ENCODE results near the gene LRRC1.
A peak's percentile ranks its signal among the peaks of the same experiment; 100 is the strongest.

The LRRC1 gene

DNA sequence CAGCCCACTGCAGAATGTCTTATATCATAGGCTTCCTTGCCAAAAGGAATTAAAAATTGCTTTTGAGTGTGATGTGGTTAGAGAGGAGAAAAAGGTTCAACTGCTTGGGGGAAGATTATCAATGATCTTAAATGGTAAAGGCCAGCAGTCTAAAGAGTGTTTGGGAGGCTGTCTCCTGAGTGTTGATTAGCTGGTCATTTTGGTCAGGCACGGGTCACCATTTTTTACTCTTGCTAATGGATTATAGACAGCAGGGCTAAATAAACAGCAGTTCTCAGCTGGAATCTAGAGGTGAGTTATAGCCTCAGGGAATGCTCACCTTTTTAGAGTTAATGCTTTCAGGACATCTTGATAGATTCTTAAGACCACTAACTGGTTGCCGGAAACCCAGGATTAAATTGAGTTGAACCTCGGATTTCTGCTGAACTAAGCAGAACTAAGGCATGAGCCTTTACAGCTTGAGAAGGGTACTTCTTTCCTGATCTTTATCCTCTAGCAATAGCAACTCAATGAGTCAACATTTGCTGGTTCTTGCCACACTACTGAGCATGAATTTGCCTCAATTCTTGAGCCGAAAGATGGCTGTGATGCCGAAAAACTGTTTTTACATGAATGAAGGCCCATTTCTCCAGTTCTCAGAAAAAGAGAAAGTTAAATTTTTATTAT, 120.4 kb downstream of the LRRC1 start:
- no peak overlapping the region for H3K9ac ChIP-seq
- no peak for TF ChIP-seq Cebpa-rat (IDR thresholded peaks at IDR 0.05)
- peaks cover 57% of the 10 kb centered on the region for H3K4me1 ChIP-seq
- peaks cover 12% of the 10 kb centered on the region for H3K36me3 ChIP-seq
- H3K4me2 ChIP-seq: no peak overlapping the region
- H3K27me3 ChIP-seq: no peaks in the 10 kb centered on the region
- H3K4me3 ChIP-seq: no peak overlapping the region
- H3K9me3 ChIP-seq: no peaks in the 10 kb centered on the region
- no peaks in the 10 kb centered on the region for H4K20me1 ChIP-seq
- H3K27ac ChIP-seq: no peak overlapping the region

DNA sequence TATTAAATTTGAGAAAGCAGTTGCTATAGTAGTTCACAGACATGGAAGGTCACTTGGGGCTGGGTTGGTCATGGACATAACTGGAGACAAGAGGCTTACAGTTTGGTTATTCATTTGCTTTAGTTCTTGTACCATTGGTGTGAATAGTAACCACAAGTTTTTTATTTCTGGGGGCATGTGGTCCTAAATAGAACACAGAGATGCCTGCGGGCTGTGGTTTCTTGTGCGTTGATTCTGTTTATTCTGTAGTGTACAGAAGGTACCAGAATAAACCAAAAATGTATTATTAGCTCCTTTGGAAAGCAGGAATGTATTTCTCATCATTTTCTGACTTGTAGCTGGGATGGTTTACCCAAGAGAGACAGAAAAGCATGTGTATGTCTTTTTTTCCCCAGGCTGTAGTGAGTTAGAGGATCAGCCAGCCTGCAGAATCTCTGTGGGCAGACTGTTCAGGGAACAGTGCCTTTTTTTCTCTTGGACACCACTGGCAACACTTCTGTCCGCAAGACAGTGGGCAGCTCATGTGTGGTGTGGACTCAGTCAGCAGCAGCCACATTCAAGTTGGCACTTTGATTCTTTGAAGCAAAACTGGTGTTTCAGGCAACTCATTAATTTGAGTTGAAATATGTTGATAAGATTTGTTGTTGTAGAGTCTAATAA, 122.1 kb downstream of the LRRC1 start:
- Histone ChIP-seq H3K36me3 (peaks cover 27% of the 10 kb centered on the region), H3K4me1 (peaks cover 67% of the 10 kb centered on the region), H3K27ac (peak overlapping the region; percentile 47; the same call in 1 of the 2 replicates), H3K9ac (peak overlapping the region; percentile 44; the same call in 1 of the 2 replicates), H3K4me2 (peak overlapping the region; percentile 82), H3K9me3 (no peaks in the 10 kb centered on the region), H3K4me3 (no peak overlapping the region), H4K20me1 (no peaks in the 10 kb centered on the region), H3K27me3 (no peaks in the 10 kb centered on the region)
- TF ChIP-seq Cebpa-rat (IDR thresholded peaks at IDR 0.05): no peak

DNA sequence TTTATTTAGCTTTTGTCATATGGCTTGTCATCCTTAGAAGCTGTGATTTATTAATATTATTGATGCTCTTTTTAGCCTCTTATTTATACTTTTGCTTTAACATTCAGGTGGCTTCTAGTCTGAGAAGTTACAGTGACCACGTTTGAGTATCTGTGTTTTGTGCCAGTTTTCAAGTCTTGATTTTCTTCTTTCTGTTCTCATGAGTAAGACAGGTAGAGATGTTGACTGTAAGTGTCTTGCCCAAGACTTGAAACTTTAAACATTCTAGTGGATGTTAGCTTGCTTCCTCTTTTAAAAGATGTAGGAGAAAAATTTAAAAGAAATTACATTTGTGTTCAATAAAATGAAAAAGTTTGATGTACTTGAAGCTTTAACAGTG, 122.6 kb downstream of the LRRC1 start:
- Histone ChIP-seq H4K20me1 (no peaks in the 10 kb centered on the region), H3K9me3 (peaks cover under 1% of the 10 kb centered on the region; the same call in 1 of the 2 replicates), H3K27ac (peak overlapping the region; percentile 47; the same call in 1 of the 2 replicates), H3K4me2 (peak overlapping the region; percentile 82), H3K4me1 (peaks cover 67% of the 10 kb centered on the region), H3K36me3 (peaks cover 29% of the 10 kb centered on the region), H3K9ac (peak overlapping the region; percentile 44; the same call in 1 of the 2 replicates), H3K27me3 (no peaks in the 10 kb centered on the region), H3K4me3 (no peak overlapping the region)
- TF ChIP-seq Cebpa-rat (IDR thresholded peaks at IDR 0.05): no peak

DNA sequence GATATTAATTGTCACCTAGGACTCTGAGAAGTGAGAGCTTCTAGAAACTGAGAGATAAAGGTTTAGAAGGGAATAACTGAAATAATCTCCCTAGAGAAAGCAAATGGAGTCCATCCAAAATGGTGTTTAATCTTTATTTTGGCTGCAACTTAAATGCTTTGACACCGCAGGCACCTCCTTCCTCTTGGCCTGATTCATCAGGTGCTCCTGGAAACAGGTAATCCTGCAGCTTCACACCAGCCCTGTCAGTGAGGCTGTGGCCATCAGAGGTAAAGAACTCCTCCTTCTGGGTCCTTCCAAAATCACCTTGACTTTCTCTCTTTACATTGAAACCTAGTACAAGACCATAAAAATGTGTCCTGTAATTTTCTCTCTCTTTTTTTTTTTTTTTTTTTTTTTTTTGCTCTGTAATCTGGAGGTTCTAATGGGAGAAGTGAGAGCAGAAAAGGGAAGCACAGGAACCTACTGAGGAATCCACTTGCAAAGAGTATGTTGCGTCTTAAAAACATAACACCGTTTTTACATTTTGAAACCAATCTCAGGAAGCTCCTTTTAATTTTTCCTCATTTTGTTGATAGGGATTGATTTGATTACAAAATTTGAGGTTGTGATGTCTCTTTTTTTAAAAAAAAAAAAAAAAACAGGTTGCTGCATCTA, 124.2 kb downstream of the LRRC1 start:
- no peak overlapping the region; the same call in 1 of the 2 replicates for H3K27ac ChIP-seq

DNA sequence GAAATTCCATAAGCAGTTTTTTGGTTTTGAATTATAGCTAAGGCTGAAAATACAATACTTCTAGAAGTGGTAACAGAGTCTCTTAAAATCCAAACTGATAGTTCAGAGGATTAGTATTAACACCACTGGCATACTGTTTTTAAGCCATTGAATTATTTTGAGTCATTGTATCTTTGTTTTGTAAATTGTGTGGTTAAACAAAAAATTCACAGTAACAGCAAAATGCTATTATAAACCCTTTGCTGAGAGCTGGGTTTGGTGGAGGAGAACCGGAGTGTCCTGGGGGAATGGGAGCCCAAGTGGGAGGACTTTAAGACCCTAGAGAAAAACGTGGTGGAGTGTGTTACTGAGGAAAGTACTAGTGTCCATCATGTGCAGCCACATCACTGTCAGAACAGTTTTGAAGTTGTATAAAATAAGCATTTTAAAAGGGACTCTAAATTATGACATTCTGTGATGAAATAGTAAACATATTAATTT, 125.1 kb downstream of the LRRC1 start:
- Histone ChIP-seq H3K36me3 (peaks cover 23% of the 10 kb centered on the region), H3K4me2 (peak overlapping the region; percentile 82), H3K9me3 (peaks cover 6% of the 10 kb centered on the region; the same call in 1 of the 2 replicates), H3K27ac (no peak overlapping the region), H3K27me3 (no peaks in the 10 kb centered on the region), H3K9ac (no peak overlapping the region), H4K20me1 (no peaks in the 10 kb centered on the region), H3K4me3 (no peak overlapping the region), H3K4me1 (peaks cover 78% of the 10 kb centered on the region)
- TF ChIP-seq Cebpa-rat (IDR thresholded peaks at IDR 0.05): no peak

More for the DNA sequence above, 124.2 kb downstream of the LRRC1 start:
- peaks cover 6% of the 10 kb centered on the region; the same call in 1 of the 2 replicates for H3K9me3 ChIP-seq
- no peak for TF ChIP-seq Cebpa-rat (IDR thresholded peaks at IDR 0.05)
- no peak overlapping the region for H3K9ac ChIP-seq
- H3K4me3 ChIP-seq: no peak overlapping the region
- H4K20me1 ChIP-seq: no peaks in the 10 kb centered on the region
- H3K4me2 ChIP-seq: peak overlapping the region; percentile 82
- H3K4me1 ChIP-seq: peaks cover 75% of the 10 kb centered on the region
- no peaks in the 10 kb centered on the region for H3K27me3 ChIP-seq
- H3K36me3 ChIP-seq: peaks cover 30% of the 10 kb centered on the region

DNA sequence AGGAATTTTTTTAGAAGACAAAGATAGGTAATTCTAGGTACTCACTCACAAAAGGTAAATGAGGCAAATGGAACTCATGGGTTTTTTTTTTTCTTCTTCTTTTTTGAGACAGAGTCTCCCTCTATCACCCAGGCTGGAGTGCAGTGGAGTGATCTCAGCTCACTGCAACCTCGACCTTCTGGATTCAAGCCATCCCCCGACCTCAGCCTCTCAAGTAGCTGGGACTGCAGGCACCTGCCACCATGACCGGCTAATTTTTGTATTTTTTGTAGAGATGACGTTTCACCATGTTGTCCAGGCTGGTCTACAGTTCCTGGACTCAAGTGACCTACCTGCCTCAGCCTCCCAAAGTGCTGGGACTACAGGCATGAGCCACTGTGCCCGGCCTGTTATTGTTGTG, 126.1 kb downstream of the LRRC1 start:
- Histone ChIP-seq H3K4me1 (peaks cover 78% of the 10 kb centered on the region), H3K27me3 (no peaks in the 10 kb centered on the region), H3K9ac (no peak overlapping the region), H3K4me3 (no peak overlapping the region), H3K27ac (no peak overlapping the region), H4K20me1 (no peaks in the 10 kb centered on the region), H3K9me3 (peaks cover 6% of the 10 kb centered on the region; the same call in 1 of the 2 replicates), H3K36me3 (peaks cover 23% of the 10 kb centered on the region), H3K4me2 (peak overlapping the region; percentile 82; the same call in 1 of the 2 replicates)
- no peak for TF ChIP-seq Cebpa-rat (IDR thresholded peaks at IDR 0.05)

DNA sequence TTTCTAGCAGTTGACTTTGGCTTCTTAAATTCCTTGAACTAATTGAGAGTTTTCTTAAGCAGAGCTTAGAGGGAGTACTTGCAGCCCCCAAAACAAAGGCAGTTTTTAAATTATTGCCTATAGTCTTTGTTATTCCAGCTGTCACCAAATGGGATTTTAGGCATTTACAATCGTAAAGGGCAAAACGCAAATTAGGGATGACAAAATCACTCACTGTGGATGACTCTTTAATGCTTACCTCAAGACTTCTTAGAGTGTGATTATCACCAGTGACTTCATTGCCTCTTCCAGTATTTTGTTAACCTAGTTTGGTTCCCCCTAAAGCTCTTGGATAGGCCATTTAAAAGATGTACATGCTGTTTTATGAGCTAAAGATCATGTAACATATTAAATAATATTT, 126.8 kb downstream of the LRRC1 start:
- no peak overlapping the region for H3K27ac ChIP-seq
- no peak overlapping the region for H3K9ac ChIP-seq
- no peaks in the 10 kb centered on the region for H4K20me1 ChIP-seq
- no peak overlapping the region for H3K4me2 ChIP-seq
- peaks cover 78% of the 10 kb centered on the region for H3K4me1 ChIP-seq
- no peaks in the 10 kb centered on the region for H3K27me3 ChIP-seq
- no peak for TF ChIP-seq Cebpa-rat (IDR thresholded peaks at IDR 0.05)
- no peak overlapping the region for H3K4me3 ChIP-seq
- peaks cover 6% of the 10 kb centered on the region; the same call in 1 of the 2 replicates for H3K9me3 ChIP-seq
- H3K36me3 ChIP-seq: peaks cover 23% of the 10 kb centered on the region

DNA sequence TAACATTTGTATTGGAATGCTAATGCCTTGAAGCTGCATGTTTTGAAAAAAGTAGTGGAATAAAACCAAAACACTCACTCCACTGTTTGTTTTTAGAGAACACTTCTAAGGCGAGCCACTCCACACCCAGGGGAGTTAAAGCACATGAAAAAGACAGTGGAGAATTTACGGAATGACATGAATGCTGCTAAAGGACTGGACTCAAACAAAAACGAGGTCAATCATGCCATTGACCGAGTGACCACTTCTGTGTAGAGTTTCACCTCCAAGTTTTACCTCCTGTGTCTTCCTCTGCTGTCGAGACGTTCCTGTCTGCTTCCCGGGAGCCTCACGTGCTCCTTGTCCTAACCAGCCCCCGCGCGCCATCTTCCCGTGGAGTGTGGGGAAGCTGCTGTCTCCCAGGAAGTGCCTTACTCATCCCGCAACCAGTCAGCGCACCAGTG, 127.8 kb downstream of the LRRC1 start:
- Histone ChIP-seq H3K9ac (no peak overlapping the region), H3K4me1 (peaks cover 78% of the 10 kb centered on the region)

DNA sequence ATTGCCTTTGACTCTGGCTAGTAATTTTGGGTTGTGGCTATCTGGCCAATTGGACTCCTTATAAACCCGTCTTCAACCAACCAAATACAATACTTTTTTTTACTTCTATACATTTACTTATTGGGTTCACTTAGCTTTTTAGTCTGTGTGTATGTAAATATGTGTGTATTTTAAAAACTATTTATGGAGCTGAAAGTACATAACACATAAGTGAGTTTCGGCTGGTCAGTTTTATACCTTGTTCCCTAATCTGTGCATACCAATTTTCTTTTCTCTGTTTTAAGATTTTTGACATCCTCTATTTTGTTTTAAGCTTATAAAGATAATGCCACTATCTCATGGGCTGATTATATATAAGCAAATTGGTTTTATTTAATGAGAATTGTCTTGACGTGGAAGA, 129.5 kb downstream of the LRRC1 start:
- peak overlapping the region; percentile 40 for H3K4me2 ChIP-seq
- peaks cover 78% of the 10 kb centered on the region for H3K4me1 ChIP-seq
- peaks cover 23% of the 10 kb centered on the region for H3K36me3 ChIP-seq
- no peaks in the 10 kb centered on the region for H4K20me1 ChIP-seq
- H3K4me3 ChIP-seq: no peak overlapping the region
- no peak for TF ChIP-seq Cebpa-rat (IDR thresholded peaks at IDR 0.05)
- peaks cover 13% of the 10 kb centered on the region; the same call in 1 of the 2 replicates for H3K9me3 ChIP-seq
- H3K9ac ChIP-seq: no peak overlapping the region
- no peaks in the 10 kb centered on the region for H3K27me3 ChIP-seq
- H3K27ac ChIP-seq: peak overlapping the region; percentile 31; the same call in 1 of the 2 replicates

More for the DNA sequence above, 127.8 kb downstream of the LRRC1 start:
- Histone ChIP-seq H3K9me3 (peaks cover 6% of the 10 kb centered on the region; the same call in 1 of the 2 replicates), H3K27me3 (no peaks in the 10 kb centered on the region), H3K4me2 (no peak overlapping the region), H4K20me1 (no peaks in the 10 kb centered on the region), H3K36me3 (peaks cover 23% of the 10 kb centered on the region), H3K4me3 (no peak overlapping the region), H3K27ac (no peak overlapping the region)
- no peak for TF ChIP-seq Cebpa-rat (IDR thresholded peaks at IDR 0.05)
